GM06990 (cell line): ENCODE data around the gene ACTL8.

ENCODE experiments used
- DNase-seq: peaks from one replicate; pipeline ENCODE4 v3.0.0-alpha.2; 2011; ENCODE audit not compliant: insufficient read length; ENCODE audit errors: extremely low read depth
- H3K27me3 ChIP-seq: replicated peaks from 2 replicates; pipeline ENCODE4 v1.6.0; 2011; ENCODE audit warnings: low read length; ENCODE audit not compliant: control insufficient read depth, insufficient read depth
- H3K36me3 ChIP-seq: 2 replicates; pipeline ENCODE4 v1.5.1; 2011; ENCODE audit warnings: low read length; ENCODE audit not compliant: control insufficient read depth, insufficient read depth
- H3K4me3 ChIP-seq: replicated peaks from 2 replicates; pipeline ENCODE4 v1.5.1; 2011; ENCODE audit warnings: low read depth, mild to moderate bottlenecking, control low read depth, low read length
- CTCF ChIP-seq: IDR thresholded peaks from 2 replicates; pipeline ENCODE4 v1.5.1; 2011; ENCODE audit warnings: low read length, control low read depth, mild to moderate bottlenecking, inconsistent platforms; ENCODE audit not compliant: insufficient read depth, poor library complexity, severe bottlenecking

The ACTL8 gene

DNA sequence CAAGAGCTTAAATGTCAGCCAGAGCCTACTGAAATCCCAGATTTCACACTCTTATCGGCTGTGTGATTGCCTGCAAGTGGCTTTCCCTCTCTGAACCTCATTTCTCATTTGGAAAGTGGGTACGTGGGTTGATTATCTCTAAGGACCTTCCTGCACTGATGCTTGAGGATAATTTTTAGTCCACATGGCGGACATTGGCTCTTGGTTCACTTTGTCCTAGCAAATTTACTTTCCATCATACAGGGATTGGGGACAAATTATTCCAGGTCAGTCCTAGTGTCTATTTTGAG is 111.6 kb downstream of the ACTL8 start:
- no peak overlapping the region for H3K4me3 ChIP-seq
- DNase-seq = no peak
- H3K36me3 ChIP-seq = no peaks in the 10 kb centered on the region
- H3K27me3 ChIP-seq = no peaks in the 10 kb centered on the region; the same call in 1 of the 2 replicates
- no peak for TF ChIP-seq CTCF

- Histone ChIP-seq H3K27me3 (no peaks in the 10 kb centered on the region; the same call in 1 of the 2 replicates), H3K4me3 (no peak overlapping the region), H3K36me3 (no peaks in the 10 kb centered on the region)
- DNase-seq = no peak
- TF ChIP-seq CTCF = no peak
Observed at GRCh38 chr1:17867470-17867869, 112.3 kb downstream of the ACTL8 start.

DNA sequence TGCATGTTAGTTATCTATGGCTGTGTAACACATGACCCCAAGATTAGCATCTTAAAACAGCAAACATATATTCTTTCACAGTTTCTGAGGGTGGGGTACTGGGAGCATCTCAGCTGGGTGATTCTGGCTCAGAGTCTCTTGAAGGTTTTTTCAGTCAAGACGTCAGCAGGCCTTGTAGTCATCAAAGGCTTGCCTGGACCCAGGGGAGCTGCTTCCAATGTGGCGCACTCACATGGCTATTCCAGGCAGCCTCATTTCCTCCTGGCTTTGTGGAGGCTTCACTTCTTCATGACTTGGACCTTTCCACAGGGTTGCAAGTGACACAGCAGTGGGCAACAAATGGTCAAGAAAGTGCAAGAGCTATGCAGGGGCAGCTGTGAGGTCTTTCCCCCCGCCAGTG is 114.7 kb downstream of the ACTL8 start:
- Histone ChIP-seq H3K36me3 (no peaks in the 10 kb centered on the region), H3K27me3 (no peaks in the 10 kb centered on the region; the same call in 1 of the 2 replicates), H3K4me3 (no peak overlapping the region)
- no peak for DNase-seq
- no peak for TF ChIP-seq CTCF

DNA sequence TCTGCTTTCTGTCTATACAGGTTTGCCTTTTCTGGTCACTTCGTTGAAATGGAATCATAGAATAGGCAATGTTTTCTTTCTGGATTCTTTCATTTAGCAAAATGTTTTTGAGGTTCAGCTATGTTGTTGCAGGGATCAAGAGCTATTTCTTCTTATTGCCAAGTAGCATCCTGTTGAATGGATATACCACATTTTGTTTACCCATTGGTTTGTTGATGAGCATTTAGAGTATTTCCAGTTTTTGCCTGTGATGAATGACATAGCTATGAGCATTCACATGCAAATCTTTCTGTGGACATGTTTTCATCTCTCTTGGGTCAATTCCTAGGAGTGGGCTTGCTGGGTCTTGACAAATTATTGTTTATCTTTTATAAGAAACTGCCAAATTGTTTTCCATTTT is 115.5 kb downstream of the ACTL8 start:
- H3K27me3 ChIP-seq = no peaks in the 10 kb centered on the region; the same call in 1 of the 2 replicates
- H3K4me3 ChIP-seq = no peak overlapping the region
- H3K36me3 ChIP-seq = no peaks in the 10 kb centered on the region
- no peak for TF ChIP-seq CTCF
- DNase-seq = no peak

GRCh38 chr1:17873007-17873675 is 118.0 kb downstream of the ACTL8 start:
- H3K27me3 ChIP-seq = peaks cover 1% of the 10 kb centered on the region; the same call in 1 of the 2 replicates
- H3K36me3 ChIP-seq = no peaks in the 10 kb centered on the region
- no peak for TF ChIP-seq CTCF
- DNase-seq = no peak
- no peak overlapping the region for H3K4me3 ChIP-seq

DNA sequence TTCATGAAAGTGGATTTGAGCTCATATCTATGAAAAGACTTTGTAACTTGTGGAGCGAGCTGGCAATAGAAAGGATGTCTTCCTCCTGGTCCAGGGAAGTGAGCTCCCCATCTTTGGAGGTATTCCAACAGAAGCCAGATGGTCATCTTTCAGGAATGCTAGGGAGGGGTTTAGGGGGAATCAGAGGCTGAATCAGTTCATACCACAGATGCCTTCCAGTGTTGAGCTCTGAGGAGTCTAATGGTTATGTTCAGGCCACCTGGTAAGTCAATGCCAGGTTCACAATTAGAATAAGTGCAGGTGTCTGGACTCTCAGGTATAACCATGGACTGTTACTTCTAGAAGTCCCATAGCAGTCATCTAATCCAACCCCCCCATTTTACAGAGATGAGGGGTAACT is 119.1 kb downstream of the ACTL8 start:
- Histone ChIP-seq H3K4me3 (no peak overlapping the region), H3K36me3 (no peaks in the 10 kb centered on the region), H3K27me3 (peaks cover 1% of the 10 kb centered on the region; the same call in 1 of the 2 replicates)
- no peak for DNase-seq
- no peak for TF ChIP-seq CTCF
